ENCODE data around the gene PALB2. TPM values are rescaled to one million over a fixed set of nuclear protein-coding genes. Genes with fewer than 3 reads are reported as not detected.

PALB2 gene
- total and polyA plus RNA-seq, 9 of the 15 experiments (the other 6 are each of a cell fraction or from before 2014, with no cell fraction given): 7.0 to 25.8 (median 15.2) TPM

DNA sequence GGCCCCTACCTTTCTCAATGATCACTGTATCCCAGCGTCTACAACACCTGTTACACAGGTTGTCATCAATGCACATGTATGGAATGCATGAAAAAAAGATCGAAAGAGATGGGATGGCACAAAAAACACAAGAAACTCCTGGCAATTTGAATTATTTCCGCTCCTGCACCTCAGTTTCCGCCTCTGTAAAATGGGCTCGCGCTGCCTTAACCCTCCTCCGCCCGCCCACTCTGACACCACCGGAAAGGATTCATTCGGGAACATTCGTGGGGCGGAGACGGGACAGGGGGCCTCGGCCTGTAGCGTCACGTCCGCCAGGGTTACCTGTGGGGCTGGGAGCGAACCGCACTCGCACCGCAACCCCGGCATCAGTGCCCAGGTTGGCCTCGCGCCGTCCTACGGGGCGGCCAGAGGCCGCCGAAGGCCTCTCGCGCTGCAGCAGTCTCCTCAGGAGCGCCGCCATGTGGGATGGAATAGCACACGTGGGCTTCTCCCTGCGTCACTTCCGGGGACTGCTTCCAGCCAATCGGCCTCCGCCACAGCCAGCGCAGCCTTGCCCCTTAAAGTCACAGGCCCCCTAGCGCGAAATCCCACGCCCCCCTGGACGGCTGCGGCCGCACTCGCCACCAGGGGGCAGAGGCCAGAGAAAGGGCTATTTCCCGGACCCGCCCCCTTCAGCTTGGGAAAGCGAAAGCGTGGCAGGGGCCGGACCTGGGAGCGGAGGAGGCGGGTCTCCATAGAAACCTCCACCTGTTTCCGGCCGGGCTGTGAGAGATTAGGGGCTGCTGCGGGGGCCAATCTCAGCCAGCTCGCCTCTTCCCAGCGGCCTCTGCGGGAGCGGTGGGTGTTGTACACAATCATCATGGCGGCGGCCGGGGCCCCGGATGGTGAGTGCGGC, 84.0 kb downstream of the PALB2 start, which contains the start of the genes EARS2 and UBFD1 (continued):
- TF ChIP-seq, protein P1, sequence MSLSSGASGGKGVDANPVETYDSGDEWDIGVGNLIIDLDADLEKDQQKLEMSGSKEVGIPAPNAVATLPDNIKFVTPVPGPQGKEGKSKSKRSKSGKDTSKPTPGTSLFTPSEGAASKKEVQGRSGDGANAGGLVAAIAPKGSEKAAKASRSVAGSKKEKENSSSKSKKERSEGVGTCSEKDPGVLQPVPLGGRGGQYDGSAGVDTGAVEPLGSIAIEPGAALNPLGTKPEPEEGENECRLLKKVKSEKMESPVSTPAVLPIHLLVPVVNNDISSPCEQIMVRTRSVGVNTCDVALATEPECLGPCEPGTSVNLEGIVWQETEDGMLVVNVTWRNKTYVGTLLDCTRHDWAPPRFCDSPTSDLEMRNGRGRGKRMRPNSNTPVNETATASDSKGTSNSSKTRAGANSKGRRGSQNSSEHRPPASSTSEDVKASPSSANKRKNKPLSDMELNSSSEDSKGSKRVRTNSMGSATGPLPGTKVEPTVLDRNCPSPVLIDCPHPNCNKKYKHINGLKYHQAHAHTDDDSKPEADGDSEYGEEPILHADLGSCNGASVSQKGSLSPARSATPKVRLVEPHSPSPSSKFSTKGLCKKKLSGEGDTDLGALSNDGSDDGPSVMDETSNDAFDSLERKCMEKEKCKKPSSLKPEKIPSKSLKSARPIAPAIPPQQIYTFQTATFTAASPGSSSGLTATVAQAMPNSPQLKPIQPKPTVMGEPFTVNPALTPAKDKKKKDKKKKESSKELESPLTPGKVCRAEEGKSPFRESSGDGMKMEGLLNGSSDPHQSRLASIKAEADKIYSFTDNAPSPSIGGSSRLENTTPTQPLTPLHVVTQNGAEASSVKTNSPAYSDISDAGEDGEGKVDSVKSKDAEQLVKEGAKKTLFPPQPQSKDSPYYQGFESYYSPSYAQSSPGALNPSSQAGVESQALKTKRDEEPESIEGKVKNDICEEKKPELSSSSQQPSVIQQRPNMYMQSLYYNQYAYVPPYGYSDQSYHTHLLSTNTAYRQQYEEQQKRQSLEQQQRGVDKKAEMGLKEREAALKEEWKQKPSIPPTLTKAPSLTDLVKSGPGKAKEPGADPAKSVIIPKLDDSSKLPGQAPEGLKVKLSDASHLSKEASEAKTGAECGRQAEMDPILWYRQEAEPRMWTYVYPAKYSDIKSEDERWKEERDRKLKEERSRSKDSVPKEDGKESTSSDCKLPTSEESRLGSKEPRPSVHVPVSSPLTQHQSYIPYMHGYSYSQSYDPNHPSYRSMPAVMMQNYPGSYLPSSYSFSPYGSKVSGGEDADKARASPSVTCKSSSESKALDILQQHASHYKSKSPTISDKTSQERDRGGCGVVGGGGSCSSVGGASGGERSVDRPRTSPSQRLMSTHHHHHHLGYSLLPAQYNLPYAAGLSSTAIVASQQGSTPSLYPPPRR (CRISPR knock-in tag; IDR thresholded peaks at IDR 0.05; ENCODE audit: borderline replicate concordance): no peak; the same call in 1 of the 2 replicates
- no peak for TF ChIP-seq ZC3H11A (IDR thresholded peaks at IDR 0.05; ENCODE audit: low read depth, low read length)
- TF ChIP-seq PCBP1 (IDR thresholded peaks at IDR 0.05; ENCODE audit: low read depth, low read length, poor library complexity, severe bottlenecking): peak; percentile 80
- TF ChIP-seq EP400 (IDR thresholded peaks at IDR 0.05): peak; percentile 100
- no peak for TF ChIP-seq SPI1 (IDR thresholded peaks at IDR 0.05; ENCODE audit: borderline replicate concordance, low read depth, low read length)
- 0 out of 2 replicates have a peak, but pooled peaks have one; percentile 15 for TF ChIP-seq GATAD2B (IDR thresholded peaks at IDR 0.05; ENCODE audit: borderline replicate concordance)
- peak; percentile 100 for TF ChIP-seq BCOR (IDR thresholded peaks at IDR 0.05)
- TF ChIP-seq GTF2F1 (IDR thresholded peaks at IDR 0.05; ENCODE audit: low read depth, low read length): peak; percentile 62; the same call in 1 of the 2 replicates
- TF ChIP-seq CCNT2 (IDR thresholded peaks at IDR 0.05; ENCODE audit: borderline replicate concordance, extremely low read depth, insufficient read length, low read depth, low read length): peak; percentile 84
- peak; percentile 92 for TF ChIP-seq NEUROD1 (IDR thresholded peaks at IDR 0.05; ENCODE audit: borderline replicate concordance, low read depth, low read length, partially characterized antibody)
- TF ChIP-seq ZBTB1 (CRISPR knock-in tag; IDR thresholded peaks at IDR 0.05; ENCODE audit: borderline replicate concordance, low read depth): 0 out of 2 replicates have a peak, but pooled peaks have one; percentile 52
- peak; percentile 96 for TF ChIP-seq EGR1 (conservative IDR thresholded peaks at IDR 0.05)
- TF ChIP-seq, protein P2, sequence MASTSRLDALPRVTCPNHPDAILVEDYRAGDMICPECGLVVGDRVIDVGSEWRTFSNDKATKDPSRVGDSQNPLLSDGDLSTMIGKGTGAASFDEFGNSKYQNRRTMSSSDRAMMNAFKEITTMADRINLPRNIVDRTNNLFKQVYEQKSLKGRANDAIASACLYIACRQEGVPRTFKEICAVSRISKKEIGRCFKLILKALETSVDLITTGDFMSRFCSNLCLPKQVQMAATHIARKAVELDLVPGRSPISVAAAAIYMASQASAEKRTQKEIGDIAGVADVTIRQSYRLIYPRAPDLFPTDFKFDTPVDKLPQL (IDR thresholded peaks at IDR 0.05; ENCODE audit: extremely low read depth, insufficient read length): no peak
- no peak for TF ChIP-seq SRSF9 (IDR thresholded peaks at IDR 0.05; ENCODE audit: borderline replicate concordance, low read depth, low read length)
- TF ChIP-seq GABPB1 (CRISPR knock-in tag; IDR thresholded peaks at IDR 0.05): peak; percentile 98
- TF ChIP-seq HNRNPLL (IDR thresholded peaks at IDR 0.05; ENCODE audit: low read depth, low read length, poor library complexity, severe bottlenecking): no peak
- TF ChIP-seq, protein P3, sequence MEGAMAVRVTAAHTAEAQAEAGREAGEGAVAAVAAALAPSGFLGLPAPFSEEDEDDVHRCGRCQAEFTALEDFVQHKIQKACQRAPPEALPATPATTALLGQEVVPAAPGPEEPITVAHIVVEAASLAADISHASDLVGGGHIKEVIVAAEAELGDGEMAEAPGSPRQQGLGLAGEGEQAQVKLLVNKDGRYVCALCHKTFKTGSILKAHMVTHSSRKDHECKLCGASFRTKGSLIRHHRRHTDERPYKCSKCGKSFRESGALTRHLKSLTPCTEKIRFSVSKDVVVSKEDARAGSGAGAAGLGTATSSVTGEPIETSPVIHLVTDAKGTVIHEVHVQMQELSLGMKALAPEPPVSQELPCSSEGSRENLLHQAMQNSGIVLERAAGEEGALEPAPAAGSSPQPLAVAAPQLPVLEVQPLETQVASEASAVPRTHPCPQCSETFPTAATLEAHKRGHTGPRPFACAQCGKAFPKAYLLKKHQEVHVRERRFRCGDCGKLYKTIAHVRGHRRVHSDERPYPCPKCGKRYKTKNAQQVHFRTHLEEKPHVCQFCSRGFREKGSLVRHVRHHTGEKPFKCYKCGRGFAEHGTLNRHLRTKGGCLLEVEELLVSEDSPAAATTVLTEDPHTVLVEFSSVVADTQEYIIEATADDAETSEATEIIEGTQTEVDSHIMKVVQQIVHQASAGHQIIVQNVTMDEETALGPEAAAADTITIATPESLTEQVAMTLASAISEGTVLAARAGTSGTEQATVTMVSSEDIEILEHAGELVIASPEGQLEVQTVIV (CRISPR knock-in tag; IDR thresholded peaks at IDR 0.05; ENCODE audit: borderline replicate concordance): no peak

Measured in K562 (cell line).